PFSK-1 (cell line): Measurements from ENCODE around the gene NKPD1.

Experiments
- POLR2AphosphoS5 ChIP-seq: IDR thresholded peaks from 2 replicates; pipeline ENCODE4 v1.6.1; 2012; ENCODE audit warnings: low read depth, mild to moderate bottlenecking, control low read depth, low read length, moderate library complexity
- SIN3A ChIP-seq: IDR thresholded peaks from 2 replicates; pipeline ENCODE4 v1.6.1; 2012; ENCODE audit warnings: mild to moderate bottlenecking, low read length, moderate library complexity, borderline replicate concordance; ENCODE audit not compliant: insufficient read depth

- no peak for TF ChIP-seq SIN3A
- TF ChIP-seq POLR2AphosphoS5, result no peak
These were observed 43.1 kb downstream of the NKPD1 start for GRCh38 chr19:45117671-45118070.
